RWPE1 (cell line): Measurements from ENCODE around the gene PIGO.

Source experiments
- CTCF ChIA-PET: fragments of 350-600 bp; sonication (Branson Sonifier 250); formaldehyde crosslinking; extraction: SDS; loops from one replicate; lab custom pipeline; 2021; lab: Yijun Ruan, JAX
- POLR2A ChIA-PET: fragments of 400-600 bp; formaldehyde crosslinking; extraction: SDS; loops from one replicate; lab custom pipeline; 2020; ENCODE audit warnings: antibody characterized with exemption; ENCODE audit not compliant: low non-redundant PET; lab: Yijun Ruan, JAX
- DNase-seq: peaks from one replicate; pipeline ENCODE4 v3.0.0; 2012; ENCODE audit warnings: low spot score
- H3K27ac ChIP-seq: fragments of 450-650 bp; 2 replicates; pipeline ENCODE4 v1.5.1; 2017
- TF ChIP-seq, protein P1 (sequence below): fragments of 450-650 bp; conservative IDR thresholded peaks from 2 replicates; pipeline ENCODE4 v1.5.1; 2017; ENCODE audit warnings: low read depth, mild to moderate bottlenecking

The PIGO gene

DNA sequence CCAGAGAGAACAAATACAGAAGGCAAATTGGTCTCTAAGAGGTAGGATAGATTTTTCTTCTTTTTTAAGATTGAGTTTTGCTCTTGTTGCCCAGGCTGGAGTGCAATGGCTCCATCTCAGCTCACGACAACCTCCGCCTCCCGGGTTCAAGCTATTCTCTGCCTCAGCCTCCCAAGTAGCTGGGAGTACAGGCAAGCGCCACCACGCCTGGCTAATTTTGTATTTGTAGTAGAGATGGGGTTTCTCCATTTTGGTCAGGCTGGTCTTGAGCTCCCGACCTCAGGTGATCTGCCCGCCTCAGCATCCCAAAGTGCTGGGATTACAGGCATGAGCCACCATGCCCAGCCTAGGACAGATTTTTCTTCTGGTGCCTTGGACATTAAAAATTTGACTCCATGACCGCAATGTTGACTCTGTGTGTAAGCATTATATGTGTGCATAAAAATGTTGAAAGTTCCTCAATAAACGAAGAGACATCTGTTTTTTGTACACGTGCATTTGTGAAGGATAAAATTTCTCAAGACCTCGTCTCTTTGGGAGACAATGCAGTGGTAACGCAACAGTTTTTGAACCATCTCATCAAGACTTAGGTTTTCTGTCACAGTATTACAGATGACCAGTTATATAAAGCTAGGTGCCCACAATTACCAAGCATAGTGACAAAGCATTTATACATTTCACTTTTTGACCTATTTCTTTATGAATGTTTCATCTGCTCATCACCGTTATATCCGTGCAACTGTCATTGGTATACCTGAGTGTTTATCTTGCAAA lies 41.3 kb downstream of the PIGO start:
- TF ChIP-seq, protein P1, sequence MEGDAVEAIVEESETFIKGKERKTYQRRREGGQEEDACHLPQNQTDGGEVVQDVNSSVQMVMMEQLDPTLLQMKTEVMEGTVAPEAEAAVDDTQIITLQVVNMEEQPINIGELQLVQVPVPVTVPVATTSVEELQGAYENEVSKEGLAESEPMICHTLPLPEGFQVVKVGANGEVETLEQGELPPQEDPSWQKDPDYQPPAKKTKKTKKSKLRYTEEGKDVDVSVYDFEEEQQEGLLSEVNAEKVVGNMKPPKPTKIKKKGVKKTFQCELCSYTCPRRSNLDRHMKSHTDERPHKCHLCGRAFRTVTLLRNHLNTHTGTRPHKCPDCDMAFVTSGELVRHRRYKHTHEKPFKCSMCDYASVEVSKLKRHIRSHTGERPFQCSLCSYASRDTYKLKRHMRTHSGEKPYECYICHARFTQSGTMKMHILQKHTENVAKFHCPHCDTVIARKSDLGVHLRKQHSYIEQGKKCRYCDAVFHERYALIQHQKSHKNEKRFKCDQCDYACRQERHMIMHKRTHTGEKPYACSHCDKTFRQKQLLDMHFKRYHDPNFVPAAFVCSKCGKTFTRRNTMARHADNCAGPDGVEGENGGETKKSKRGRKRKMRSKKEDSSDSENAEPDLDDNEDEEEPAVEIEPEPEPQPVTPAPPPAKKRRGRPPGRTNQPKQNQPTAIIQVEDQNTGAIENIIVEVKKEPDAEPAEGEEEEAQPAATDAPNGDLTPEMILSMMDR = no peak
- ChIA-PET CTCF (no interaction called here), POLR2A (no interaction called here)
- peak overlapping the region; percentile 32; the same call in 1 of the 2 replicates for H3K27ac ChIP-seq
- no peak for DNase-seq

DNA sequence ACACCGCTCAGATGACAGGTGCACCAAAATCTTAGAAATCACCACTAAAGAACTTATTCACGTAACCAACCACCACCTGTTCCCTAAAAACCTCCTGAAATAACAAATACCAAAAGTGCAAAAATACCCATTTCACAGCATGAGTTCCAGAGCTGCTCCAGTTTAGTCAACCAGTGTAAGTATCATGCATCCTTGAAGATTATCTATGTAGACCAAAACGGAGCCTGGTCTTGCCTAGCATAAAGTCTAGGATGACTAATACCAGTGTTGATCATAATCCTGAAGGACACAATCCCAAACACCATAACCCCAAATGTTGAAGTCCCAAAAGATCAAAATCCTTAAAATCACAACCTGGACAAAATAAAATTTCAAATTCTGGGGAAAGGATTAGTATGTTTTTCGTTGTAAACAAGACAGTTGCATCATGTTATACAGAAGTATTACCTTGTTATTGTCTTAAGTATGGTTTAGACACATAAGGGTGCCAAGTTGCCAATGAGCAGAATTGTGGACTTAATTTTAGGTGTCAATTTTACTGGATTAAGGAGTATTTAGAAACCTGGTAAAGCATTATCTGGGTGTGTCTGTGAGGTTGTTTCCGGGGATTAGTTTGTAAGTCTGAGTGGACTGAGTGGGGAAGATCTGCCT lies 42.1 kb downstream of the PIGO start:
- CTCF ChIA-PET = no interaction called here
- TF ChIP-seq, protein P1 = no peak
- POLR2A ChIA-PET = no interaction called here
- DNase-seq = no peak
- no peak overlapping the region for H3K27ac ChIP-seq

DNA sequence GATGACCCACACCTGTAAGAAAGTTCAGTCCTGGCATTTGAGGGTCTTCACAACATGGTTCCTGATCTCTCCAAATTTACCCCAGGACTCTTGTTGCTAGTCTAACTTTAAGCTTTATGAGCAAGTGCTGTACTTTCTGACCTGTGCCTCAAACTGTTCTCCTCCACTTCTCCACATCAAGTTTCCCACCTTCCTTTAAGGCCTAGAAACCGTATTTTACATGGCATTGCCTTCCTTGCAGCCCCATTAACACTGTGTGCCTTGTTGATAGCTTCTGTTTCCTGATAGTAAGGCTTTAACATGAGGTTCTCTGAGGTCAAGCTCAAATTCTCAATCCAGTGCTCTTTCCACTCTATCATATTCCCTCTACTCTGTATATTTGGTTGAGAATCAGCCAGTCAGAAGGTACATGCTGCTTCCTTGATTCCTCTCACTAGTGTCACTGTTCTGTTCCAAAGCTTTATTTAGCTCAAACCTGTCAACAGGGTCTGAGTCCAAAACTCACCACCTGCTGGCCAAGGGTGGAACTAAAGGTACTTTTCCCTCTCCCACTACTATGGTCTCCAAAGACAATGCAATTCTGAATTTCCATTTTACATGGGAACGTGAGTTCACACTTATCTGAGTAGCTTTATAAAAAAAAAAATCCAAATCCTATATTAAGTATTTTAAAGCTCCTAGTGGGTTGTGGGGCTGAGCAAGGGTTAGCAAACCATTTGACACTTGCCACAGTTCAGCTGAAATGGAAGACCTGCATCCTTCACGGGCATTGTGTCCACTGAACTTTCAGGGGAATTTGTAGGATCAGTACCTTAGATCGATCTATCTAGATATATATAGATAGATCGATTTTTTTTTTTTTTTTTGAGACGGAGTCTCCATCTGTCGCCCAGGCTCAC lies 45.1 kb downstream of the PIGO start:
- ChIA-PET CTCF (interaction anchor here (0.6 to 2.9 kb wide), 27 partner anchors 9 to 672 kb away, joined by 3 to 21 read pairs (median 5); partner anchors contain the start of gene FANCG), POLR2A (interaction anchor here (0.5 to 0.7 kb wide), 3 partner anchors 22 to 609 kb away, joined by 3 to 5 read pairs (median 5); no protein-coding TSS in a partner anchor)
- TF ChIP-seq, protein P1 = peak; percentile 74
- DNase-seq = peak; percentile 58
- no peak overlapping the region for H3K27ac ChIP-seq

DNA sequence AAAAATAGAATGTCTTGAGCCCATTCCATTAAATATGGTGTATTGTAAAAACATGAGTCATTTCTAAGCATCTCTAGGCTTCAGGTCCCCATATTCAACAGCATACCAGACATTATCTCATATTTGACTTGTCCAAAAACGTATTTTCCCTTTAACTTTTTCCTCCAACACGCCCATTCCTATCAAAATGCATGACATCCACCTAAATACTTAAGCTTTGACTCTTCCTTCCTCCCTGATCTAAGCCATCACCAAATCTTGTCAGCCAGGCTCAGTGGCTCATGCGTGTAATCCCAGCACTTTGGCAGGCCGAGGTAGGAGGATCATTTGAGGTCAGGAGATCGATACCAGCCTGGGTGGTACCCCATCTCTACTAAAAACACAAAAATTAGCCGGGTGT lies 47.9 kb downstream of the PIGO start:
- ChIA-PET CTCF (no interaction called here), POLR2A (no interaction called here)
- H3K27ac ChIP-seq = no peak overlapping the region
- TF ChIP-seq, protein P1 = no peak
- DNase-seq = no peak

DNA sequence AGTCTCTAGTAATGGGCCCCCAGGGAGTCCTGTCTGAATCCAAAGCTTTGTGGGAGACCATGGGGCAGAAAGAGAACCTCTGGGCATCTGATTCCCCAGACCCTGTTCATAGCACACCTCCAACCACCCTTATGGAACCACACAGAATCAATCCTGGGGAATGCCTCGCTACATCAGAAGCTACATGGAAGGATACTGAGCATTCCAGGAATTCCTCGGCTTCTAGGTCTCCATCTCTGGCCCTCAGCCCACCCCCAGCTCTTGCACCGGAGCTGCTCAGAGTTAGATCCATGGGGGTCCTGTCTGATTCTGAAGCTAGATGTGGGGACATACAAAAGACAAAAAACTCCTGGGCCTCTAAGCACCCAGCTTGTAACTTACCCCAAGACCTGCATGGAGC lies 52.3 kb downstream of the PIGO start:
- CTCF ChIA-PET = interaction anchor here (1.3 kb wide), 1 partner anchor 144 kb away, joined by 6 read pairs; no protein-coding TSS in a partner anchor
- POLR2A ChIA-PET = no interaction called here
- no peak for DNase-seq
- TF ChIP-seq, protein P1 = no peak
- no peak overlapping the region for H3K27ac ChIP-seq
